Rectal smooth muscle tissue (tissue), 1 donor: ENCODE data around the gene GALNT7.

Experiments used
- H3K27ac ChIP-seq: one replicate; pipeline ENCODE4 v1.7.0; 2013; ENCODE audit warnings: low read depth, low read length, inconsistent platforms
- H3K27me3 ChIP-seq: one replicate; pipeline ENCODE4 v1.7.0; 2013; ENCODE audit warnings: low read length; ENCODE audit not compliant: control insufficient read depth, insufficient read depth
- H3K36me3 ChIP-seq: one replicate; pipeline ENCODE4 v1.7.0; 2013; ENCODE audit warnings: low read length; ENCODE audit not compliant: control insufficient read depth, insufficient read depth
- H3K4me1 ChIP-seq: one replicate; pipeline ENCODE4 v1.7.0; 2013; ENCODE audit warnings: low read length; ENCODE audit not compliant: control insufficient read depth, insufficient read depth
- H3K4me3 ChIP-seq: one replicate; pipeline ENCODE4 v1.7.0; 2013; ENCODE audit warnings: low read length
- H3K9ac ChIP-seq: one replicate; pipeline ENCODE4 v1.7.0; 2013; ENCODE audit warnings: low read length

Gene GALNT7

GRCh38 chr4:173139561-173139960 lies 29.1 kb upstream of the GALNT7 start:
- H3K4me3 ChIP-seq = no peak overlapping the region
- H3K27me3 ChIP-seq = no peaks in the 10 kb centered on the region
- no peak overlapping the region for H3K9ac ChIP-seq
- no peak overlapping the region for H3K27ac ChIP-seq
- no peaks in the 10 kb centered on the region for H3K4me1 ChIP-seq
- no peaks in the 10 kb centered on the region for H3K36me3 ChIP-seq

- no peak overlapping the region for H3K9ac ChIP-seq
- no peaks in the 10 kb centered on the region for H3K4me1 ChIP-seq
- H3K36me3 ChIP-seq = no peaks in the 10 kb centered on the region
- no peak overlapping the region for H3K27ac ChIP-seq
- no peaks in the 10 kb centered on the region for H3K27me3 ChIP-seq
- no peak overlapping the region for H3K4me3 ChIP-seq
Observed at GRCh38 chr4:173145131-173145530, 23.5 kb upstream of the GALNT7 start.

- Histone ChIP-seq H3K4me1 (no peaks in the 10 kb centered on the region), H3K4me3 (no peak overlapping the region), H3K36me3 (no peaks in the 10 kb centered on the region), H3K9ac (no peak overlapping the region), H3K27ac (no peak overlapping the region), H3K27me3 (no peaks in the 10 kb centered on the region)
Observed at GRCh38 chr4:173146456-173146855, 22.2 kb upstream of the GALNT7 start.

- Histone ChIP-seq H3K4me1 (no peaks in the 10 kb centered on the region), H3K4me3 (no peak overlapping the region), H3K9ac (no peak overlapping the region), H3K27me3 (no peaks in the 10 kb centered on the region), H3K36me3 (no peaks in the 10 kb centered on the region), H3K27ac (no peak overlapping the region)
Observed at GRCh38 chr4:173151496-173151895, 17.1 kb upstream of the GALNT7 start.

GRCh38 chr4:173152104-173152503 lies 16.5 kb upstream of the GALNT7 start:
- H3K4me3 ChIP-seq = no peak overlapping the region
- H3K27me3 ChIP-seq = no peaks in the 10 kb centered on the region
- H3K4me1 ChIP-seq = no peaks in the 10 kb centered on the region
- no peak overlapping the region for H3K27ac ChIP-seq
- H3K36me3 ChIP-seq = no peaks in the 10 kb centered on the region
- no peak overlapping the region for H3K9ac ChIP-seq

GRCh38 chr4:173153445-173153844 lies 15.2 kb upstream of the GALNT7 start:
- Histone ChIP-seq H3K36me3 (no peaks in the 10 kb centered on the region), H3K27ac (no peak overlapping the region), H3K27me3 (no peaks in the 10 kb centered on the region), H3K9ac (no peak overlapping the region), H3K4me3 (no peak overlapping the region), H3K4me1 (no peaks in the 10 kb centered on the region)

- Histone ChIP-seq H3K4me1 (no peaks in the 10 kb centered on the region), H3K27me3 (no peaks in the 10 kb centered on the region), H3K9ac (no peak overlapping the region), H3K4me3 (no peak overlapping the region), H3K27ac (no peak overlapping the region), H3K36me3 (no peaks in the 10 kb centered on the region)
Observed at GRCh38 chr4:173159791-173160190, 8.8 kb upstream of the GALNT7 start.

- H3K27ac ChIP-seq = no peak overlapping the region
- H3K4me3 ChIP-seq = no peak overlapping the region
- H3K27me3 ChIP-seq = no peaks in the 10 kb centered on the region
- no peaks in the 10 kb centered on the region for H3K4me1 ChIP-seq
- H3K36me3 ChIP-seq = no peaks in the 10 kb centered on the region
- H3K9ac ChIP-seq = no peak overlapping the region
Observed at GRCh38 chr4:173160871-173161270, 7.7 kb upstream of the GALNT7 start.

GRCh38 chr4:173161311-173161710 lies 7.3 kb upstream of the GALNT7 start:
- Histone ChIP-seq H3K36me3 (no peaks in the 10 kb centered on the region), H3K27me3 (no peaks in the 10 kb centered on the region), H3K27ac (no peak overlapping the region), H3K9ac (no peak overlapping the region), H3K4me3 (no peak overlapping the region), H3K4me1 (no peaks in the 10 kb centered on the region)

- Histone ChIP-seq H3K9ac (no peak overlapping the region), H3K4me3 (no peak overlapping the region), H3K4me1 (peaks cover 6% of the 10 kb centered on the region), H3K36me3 (no peaks in the 10 kb centered on the region), H3K27ac (no peak overlapping the region), H3K27me3 (no peaks in the 10 kb centered on the region)
Observed at GRCh38 chr4:173165706-173166105, 2.9 kb upstream of the GALNT7 start.

GRCh38 chr4:173166491-173166890 lies 2.1 kb upstream of the GALNT7 start:
- no peaks in the 10 kb centered on the region for H3K36me3 ChIP-seq

GRCh38 chr4:173167758-173168395 lies 734 bp upstream of the GALNT7 start:
- Histone ChIP-seq H3K36me3 (no peaks in the 10 kb centered on the region), H3K9ac (peak overlapping the region; percentile 47), H3K27me3 (no peaks in the 10 kb centered on the region), H3K4me3 (peak overlapping the region; percentile 92), H3K4me1 (peaks cover 11% of the 10 kb centered on the region), H3K27ac (peak overlapping the region; percentile 51)

More at GRCh38 chr4:173166491-173166890, 2.1 kb upstream of the GALNT7 start:
- Histone ChIP-seq H3K27me3 (no peaks in the 10 kb centered on the region), H3K4me1 (peaks cover 11% of the 10 kb centered on the region), H3K9ac (no peak overlapping the region), H3K4me3 (no peak overlapping the region), H3K27ac (no peak overlapping the region)

- Histone ChIP-seq H3K27ac (peak overlapping the region; percentile 75), H3K36me3 (no peaks in the 10 kb centered on the region), H3K27me3 (no peaks in the 10 kb centered on the region), H3K9ac (peak overlapping the region; percentile 24), H3K4me1 (peaks cover 11% of the 10 kb centered on the region), H3K4me3 (peak overlapping the region; percentile 94)
Observed at GRCh38 chr4:173169178-173169427, 492 bp downstream of the GALNT7 start.
